DMS53 treated with DMSO at 0.1 percent for 48 hours (cell line): Measurements from ENCODE around the gene ZSCAN26.

ENCODE experiments used
- DNase-seq: peaks from one replicate; lab custom pipeline; 2025; ENCODE audit not compliant: unreplicated experiment; lab: John Stamatoyannopoulos, UW

ZSCAN26 gene

GRCh38 chr6:28266962-28267694, at the start of gene ZSCAN26:
Gene ZSCAN26 (plus strand): TSS chr6:28267143. CDS start chr6:28271920, 4,777 bp downstream.
- DNase-seq: peak; percentile 68

- no peak for DNase-seq
Measured at GRCh38 chr6:28217890-28218289, 49.1 kb upstream of the ZSCAN26 start.

- DNase-seq: peak; percentile 69
Measured at GRCh38 chr6:28218312-28219248, 48.4 kb upstream of the ZSCAN26 start.

- no peak for DNase-seq
Measured at GRCh38 chr6:28220257-28221133, 46.4 kb upstream of the ZSCAN26 start.

DNA sequence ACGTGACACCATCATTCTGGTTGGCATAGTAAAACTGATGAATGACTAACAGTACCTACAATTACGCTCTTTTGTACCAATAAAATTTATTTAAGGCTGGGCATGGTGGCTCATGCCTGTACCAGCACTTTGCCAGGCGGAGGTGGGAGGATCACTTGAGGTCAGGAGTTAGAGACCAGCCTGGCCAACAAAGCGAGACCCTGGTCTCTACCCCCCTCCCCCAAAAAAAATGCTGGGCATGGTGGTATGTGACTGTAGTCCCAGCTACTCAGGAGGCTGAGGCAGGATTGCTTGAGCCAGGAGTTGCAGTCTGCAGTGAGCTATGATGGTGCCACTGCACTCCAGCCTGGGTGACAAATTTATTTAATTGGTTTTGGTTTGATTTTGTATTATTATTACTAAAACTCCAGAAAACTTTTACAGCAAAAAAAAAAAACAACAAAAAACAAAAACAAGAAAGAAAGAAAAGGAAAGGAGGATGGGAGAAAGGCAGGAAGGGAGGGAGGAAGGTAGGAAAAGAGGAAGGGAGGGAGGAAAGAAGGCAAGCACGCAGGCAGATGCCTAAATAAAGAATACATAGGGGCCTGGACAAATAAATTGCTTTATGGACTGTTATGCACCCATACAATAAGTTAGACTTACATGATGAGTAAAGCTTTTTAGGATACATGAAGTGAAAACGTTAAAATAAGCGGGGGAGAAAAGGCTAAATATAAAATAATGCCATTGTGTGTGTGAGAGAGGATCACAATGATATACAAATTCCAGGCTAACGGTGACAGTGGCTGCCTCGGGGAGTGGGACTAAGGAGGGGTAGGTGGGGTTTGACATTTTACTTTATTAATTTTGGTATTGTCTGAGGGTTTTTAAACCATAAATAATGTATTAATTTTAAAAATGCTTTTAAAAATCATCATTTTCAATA, 42.5 kb upstream of the ZSCAN26 start:
- DNase-seq: no peak

DNA sequence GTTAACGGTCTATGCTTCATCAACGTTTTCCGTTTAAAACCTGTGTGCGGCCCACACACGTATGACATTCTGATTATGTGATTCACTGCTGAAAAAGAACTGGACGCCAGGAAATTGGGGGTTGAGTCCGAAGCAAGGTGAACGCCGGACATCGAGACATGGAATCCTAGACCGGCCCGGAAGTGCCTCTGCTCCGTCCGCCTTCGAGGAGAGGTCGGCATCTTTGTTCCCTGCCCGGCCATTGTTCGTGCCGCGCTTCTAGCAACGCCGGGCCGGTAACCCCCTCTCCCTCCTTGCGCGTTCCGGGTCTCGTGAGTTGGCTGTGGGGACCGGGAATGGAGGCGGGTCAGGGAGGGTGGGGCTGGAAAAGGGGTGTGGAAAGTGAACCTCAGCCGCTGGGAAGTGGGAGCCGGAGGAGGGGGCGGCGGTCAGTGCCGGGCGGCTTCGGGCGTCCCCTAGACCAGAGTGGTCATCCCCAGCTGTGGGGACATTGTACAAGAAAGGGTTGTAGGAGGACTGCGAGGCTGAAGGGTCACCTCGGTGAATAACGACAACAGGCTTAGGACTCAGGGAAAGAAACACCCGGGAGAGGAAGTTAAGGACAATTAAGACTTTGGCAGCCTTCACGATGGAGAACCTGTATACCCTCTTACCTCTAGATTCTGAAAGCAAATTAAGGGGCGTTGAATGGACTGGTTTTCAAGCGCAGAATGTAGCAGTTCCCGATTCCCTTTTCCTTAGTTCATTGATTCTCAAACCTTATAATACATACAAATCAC, 41.7 kb upstream of the ZSCAN26 start, which contains the start of gene ZSCAN9:
TSS of gene ZSCAN9 (plus strand) at position 220 of the 779 bp plus-strand sequence. CDS start 1,810 bp downstream, outside the sequence.
- DNase-seq: peak; percentile 80

DNA sequence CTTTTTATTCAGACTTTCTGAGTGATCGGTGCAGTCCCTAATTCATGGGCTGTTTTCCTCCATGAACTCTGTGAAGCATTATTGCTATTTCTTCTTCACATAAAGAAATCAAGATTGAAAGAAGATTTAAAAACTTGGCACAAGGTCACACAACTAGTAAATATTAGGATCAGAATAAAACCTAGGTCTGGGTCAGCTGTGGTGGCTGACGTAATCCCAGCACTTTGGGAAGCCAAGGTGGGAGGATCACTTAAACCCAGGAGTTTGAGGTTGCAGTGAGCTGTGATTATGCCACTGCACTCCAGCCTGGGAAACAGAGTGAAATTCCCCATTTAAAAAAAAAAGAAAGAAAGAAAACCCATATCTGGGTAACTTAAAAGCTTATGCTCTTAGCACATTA, 40.5 kb upstream of the ZSCAN26 start:
- no peak for DNase-seq

- no peak for DNase-seq
Measured at GRCh38 chr6:28232785-28233184, 34.2 kb upstream of the ZSCAN26 start.

GRCh38 chr6:28235912-28236452, 31.0 kb upstream of the ZSCAN26 start:
- DNase-seq: no peak

GRCh38 chr6:28239636-28240035, 27.3 kb upstream of the ZSCAN26 start:
- DNase-seq: no peak

GRCh38 chr6:28240471-28240870, 26.5 kb upstream of the ZSCAN26 start:
- DNase-seq: no peak

- no peak for DNase-seq
Measured at GRCh38 chr6:28243946-28244345, 23.0 kb upstream of the ZSCAN26 start.

DNA sequence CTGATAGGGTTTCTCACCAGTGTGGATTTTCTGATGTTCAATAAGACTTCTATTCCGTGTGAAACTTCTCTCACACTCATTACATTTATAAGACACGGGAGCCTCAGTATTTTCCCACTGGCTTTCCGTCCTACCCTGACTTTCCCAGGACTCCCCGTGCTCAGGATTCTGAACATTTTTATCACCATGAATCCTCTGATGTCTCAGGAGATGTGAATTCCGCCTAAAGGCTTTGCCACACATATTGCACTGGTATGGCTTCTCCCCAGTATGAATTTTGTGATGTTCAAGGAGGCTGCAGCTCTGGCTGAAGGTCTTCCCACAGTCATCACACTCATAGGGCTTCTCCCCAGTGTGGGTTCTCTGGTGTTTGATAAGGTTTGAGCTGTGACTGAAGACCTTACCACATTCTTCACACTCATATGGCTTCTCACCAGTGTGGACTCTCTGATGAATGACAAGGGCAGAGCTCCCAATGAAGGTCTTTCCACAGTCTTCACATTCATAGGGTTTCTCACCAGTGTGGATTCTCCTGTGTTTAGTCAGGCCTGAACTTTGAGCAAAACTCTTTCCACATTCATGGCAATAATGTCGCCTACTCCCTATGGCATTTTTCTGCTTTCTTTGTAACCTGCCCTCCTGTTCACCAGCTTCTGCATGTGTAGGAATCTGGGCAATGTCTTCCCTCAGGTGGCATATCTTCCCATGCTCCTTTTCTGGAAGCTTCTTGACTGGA, 21.6 kb upstream of the ZSCAN26 start:
- no peak for DNase-seq

DNA sequence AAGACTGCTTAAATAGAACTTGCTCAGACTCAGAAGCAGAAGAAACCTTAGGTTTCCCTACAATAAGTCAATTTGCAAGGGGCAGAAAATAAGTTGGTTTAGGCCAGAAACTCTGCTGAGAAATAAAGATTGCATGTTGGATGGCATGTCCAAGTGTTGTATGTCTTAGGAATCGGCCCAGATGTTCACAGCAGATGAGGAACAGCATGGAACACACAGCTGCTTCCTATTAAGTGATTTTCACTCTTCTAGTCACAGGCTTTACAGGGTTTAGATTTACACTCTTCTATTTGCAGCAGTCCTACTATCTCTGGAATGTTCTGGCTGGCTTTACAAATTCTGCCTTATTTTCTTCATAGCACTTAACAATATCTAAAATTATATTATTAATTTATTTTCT, 18.0 kb upstream of the ZSCAN26 start:
- DNase-seq: no peak

GRCh38 chr6:28250747-28251146, 16.2 kb upstream of the ZSCAN26 start:
- DNase-seq: no peak

- DNase-seq: peak; percentile 5
Measured at GRCh38 chr6:28251661-28252008, 15.3 kb upstream of the ZSCAN26 start.

- DNase-seq: peak; percentile 68
Measured at GRCh38 chr6:28252009-28252975, 14.7 kb upstream of the ZSCAN26 start, which contains the start of gene ZKSCAN4. Gene ZKSCAN4 (minus strand): TSS chr6:28252269. CDS start chr6:28251980, 289 bp downstream.
